Measurements from ENCODE around the gene CLIC5. TPM values are rescaled to one million over a fixed set of nuclear protein-coding genes. Genes with fewer than 3 reads are reported as not detected.

Gene CLIC5
- total RNA-seq, result 1 to 10 TPM in 3 of 4 donors, under 1 TPM in 1; 0.45 to 2.6 (median 1.6) TPM

- H3K36me3 ChIP-seq, result no peaks in the 10 kb centered on the region
- H3K4me3 ChIP-seq, result peak within 1 kb of the TSS; percentile 59
- TF ChIP-seq POLR2A (IDR thresholded peaks at IDR 0.05) (no peak), EP300 (IDR thresholded peaks at IDR 0.05) (no peak), CTCF (IDR thresholded peaks at IDR 0.05) (no peak)
- H3K9me3 ChIP-seq, result no peaks in the 10 kb centered on the region
- no peak within 1 kb of the TSS for H3K27ac ChIP-seq
- H3K27me3 ChIP-seq, result peaks cover 32% of the 10 kb centered on the region
- no peak for DNase-seq (ENCODE audit: low spot score in 2 of 2)
- WGBS, result 2% methylated on average over 38 of the region's 82 CpGs
- H3K4me1 ChIP-seq, result peaks cover 17% of the 10 kb centered on the region
Observed at GRCh38 chr6:46015119-46015968, at the start of gene CLIC5. CLIC5 (minus strand) TSS chr6:46015860; CDS start chr6:46015542, 318 bp downstream.

- TF ChIP-seq CTCF (IDR thresholded peaks at IDR 0.05) (no peak), EP300 (IDR thresholded peaks at IDR 0.05) (no peak), POLR2A (IDR thresholded peaks at IDR 0.05) (no peak), POLR2AphosphoS5 (IDR thresholded peaks at IDR 0.05) (no peak)
- H3K27me3 ChIP-seq, result peaks cover 3% of the 10 kb centered on the region
- H3K4me1 ChIP-seq, result no peaks in the 10 kb centered on the region
- DNase-seq (ENCODE audit: low spot score in 2 of 2), result no peak
- H3K36me3 ChIP-seq, result no peaks in the 10 kb centered on the region
- peaks cover 3% of the 10 kb centered on the region for H3K9me3 ChIP-seq
- H3K4me3 ChIP-seq, result no peak overlapping the region
- no peak overlapping the region for H3K27ac ChIP-seq
Observed at GRCh38 chr6:46062991-46063390, 47.3 kb upstream of the CLIC5 start.

- H3K27me3 ChIP-seq, result peaks cover 3% of the 10 kb centered on the region
- no peak overlapping the region for H3K27ac ChIP-seq
- no peaks in the 10 kb centered on the region for H3K4me1 ChIP-seq
- H3K9me3 ChIP-seq, result peaks cover 3% of the 10 kb centered on the region
- no peak for DNase-seq (ENCODE audit: low spot score in 2 of 2)
- no peaks in the 10 kb centered on the region for H3K36me3 ChIP-seq
- TF ChIP-seq POLR2A (IDR thresholded peaks at IDR 0.05) (no peak), EP300 (IDR thresholded peaks at IDR 0.05) (no peak), CTCF (IDR thresholded peaks at IDR 0.05) (no peak), POLR2AphosphoS5 (IDR thresholded peaks at IDR 0.05) (no peak)
- H3K4me3 ChIP-seq, result no peak overlapping the region
- 45% methylated on average over 2 of the region's 2 CpGs for WGBS
Observed at GRCh38 chr6:46062312-46062711, 46.7 kb upstream of the CLIC5 start.

- no peaks in the 10 kb centered on the region for H3K4me1 ChIP-seq
- H3K36me3 ChIP-seq, result no peaks in the 10 kb centered on the region
- no peak overlapping the region for H3K4me3 ChIP-seq
- peaks cover 3% of the 10 kb centered on the region for H3K27me3 ChIP-seq
- no peak overlapping the region for H3K27ac ChIP-seq
- peaks cover 3% of the 10 kb centered on the region for H3K9me3 ChIP-seq
- TF ChIP-seq CTCF (IDR thresholded peaks at IDR 0.05) (no peak), POLR2AphosphoS5 (IDR thresholded peaks at IDR 0.05) (no peak), POLR2A (IDR thresholded peaks at IDR 0.05) (no peak), EP300 (IDR thresholded peaks at IDR 0.05) (no peak)
- WGBS, result 60% methylated on average over 1 of the region's 1 CpG
- DNase-seq (ENCODE audit: low spot score in 2 of 2), result no peak
Observed at GRCh38 chr6:46061497-46061896, 45.8 kb upstream of the CLIC5 start.

GRCh38 chr6:46059608-46060007, 43.9 kb upstream of the CLIC5 start:
- Histone ChIP-seq H3K4me3 (no peak overlapping the region), H3K4me1 (no peaks in the 10 kb centered on the region), H3K27me3 (peaks cover 3% of the 10 kb centered on the region), H3K27ac (no peak overlapping the region), H3K36me3 (no peaks in the 10 kb centered on the region), H3K9me3 (peaks cover 3% of the 10 kb centered on the region)
- no peak for TF ChIP-seq CTCF (IDR thresholded peaks at IDR 0.05)
- TF ChIP-seq EP300 (IDR thresholded peaks at IDR 0.05), result no peak
- TF ChIP-seq POLR2A (IDR thresholded peaks at IDR 0.05), result no peak
- no peak for TF ChIP-seq POLR2AphosphoS5 (IDR thresholded peaks at IDR 0.05)
- 78% methylated on average over 1 of the region's 1 CpG for WGBS
- no peak for DNase-seq (ENCODE audit: low spot score in 2 of 2)

Data from suprapubic skin (tissue), 4 donors.